SK-N-SH treated with all-trans-retinoic acid at 6 μM for 48 hours (cell line): ENCODE data around the gene PLA1A.

Experiments
- BACH2 ChIP-seq: fragments of 250-450 bp; sonication (Bioruptor Pico); IDR thresholded peaks from 2 replicates; pipeline ENCODE4 v1.9.0; 2021; ENCODE audit warnings: mild to moderate bottlenecking, borderline replicate concordance
- CSDC2 ChIP-seq: fragments of 250-450 bp; sonication (Bioruptor Pico); IDR thresholded peaks from 2 replicates; pipeline ENCODE4 v1.5.0; 2020; ENCODE audit warnings: mild to moderate bottlenecking, moderate library complexity
- ISL1 ChIP-seq: fragments of 250-450 bp; sonication (Bioruptor Pico); IDR thresholded peaks from 2 replicates; pipeline ENCODE4 v2.1.2; 2022; ENCODE audit warnings: mild to moderate bottlenecking, moderate library complexity
- POU6F1 ChIP-seq: fragments of 250-450 bp; sonication (Bioruptor Pico); IDR thresholded peaks from 2 replicates; pipeline ENCODE4 v1.8.0; 2021; ENCODE audit warnings: low read depth, mild to moderate bottlenecking, moderate library complexity, borderline replicate concordance
- TOX ChIP-seq: fragments of 250-450 bp; sonication (Bioruptor Pico); IDR thresholded peaks from 2 replicates; pipeline ENCODE4 v1.8.0; 2021; ENCODE audit warnings: mild to moderate bottlenecking, moderate library complexity, borderline replicate concordance
- ZFP3 ChIP-seq: fragments of 250-450 bp; sonication (Bioruptor Pico); IDR thresholded peaks from 2 replicates; pipeline ENCODE4 v1.5.0; 2020; ENCODE audit warnings: mild to moderate bottlenecking, moderate library complexity
- ZFP30 ChIP-seq: fragments of 450-650 bp; formaldehyde crosslinking; IDR thresholded peaks from 2 replicates; pipeline ENCODE4 v1.5.0; 2022; ENCODE audit warnings: mild to moderate bottlenecking, moderate library complexity
- ZNF70 ChIP-seq: fragments of 450-650 bp; formaldehyde crosslinking; IDR thresholded peaks from 2 replicates; pipeline ENCODE4 v1.5.0; 2020; ENCODE audit warnings: mild to moderate bottlenecking, moderate library complexity

- TF ChIP-seq ISL1: no peak
- no peak for TF ChIP-seq ZNF70 (CRISPR knock-in tag)
- TF ChIP-seq POU6F1 (CRISPR knock-in tag): no peak
- TF ChIP-seq BACH2: no peak
- TF ChIP-seq ZFP30 (CRISPR knock-in tag): no peak
- no peak for TF ChIP-seq TOX (CRISPR knock-in tag)
- no peak for TF ChIP-seq CSDC2 (CRISPR knock-in tag)
- TF ChIP-seq ZFP3: no peak
Observed at GRCh38 chr3:119548341-119548740, 49.3 kb upstream of the PLA1A start.
